T47D (cell line): ENCODE results near the gene HS3ST2.
A peak's percentile ranks its signal among the peaks of the same experiment; 100 is the strongest.
"Not testable (repeated sequence)": the region's sequence is repeated elsewhere in the genome, so short reads cannot be mapped to it uniquely, and the experiment has no call there.

Experiments used
- DNase-seq, 2 experiments: peaks; one replicate each; pipeline versions ENCODE4 v3.0.0 to v3.0.0-alpha.2; 2011 to 2012; ENCODE audit warnings: low read depth in 1 of 2, low spot score in 1 of 2
- JUND ChIP-seq: IDR thresholded peaks from 2 replicates; pipeline ENCODE4 v1.6.1; 2012; ENCODE audit warnings: low read depth
- in situ Hi-C: cut with HindIII; loops from 2 replicates; pipeline ENCODE4 v1.10.0; 2016; ENCODE audit warnings: low sequenced_read_pairs, low pct_unique_long_range_greater_than_20kb

The HS3ST2 gene

GRCh38 chr16:22864375-22864774, 50.4 kb downstream of the HS3ST2 start:
- in situ Hi-C loops, result no loop called here
- DNase-seq, result no peak
- TF ChIP-seq JUND, result no peak

DNA sequence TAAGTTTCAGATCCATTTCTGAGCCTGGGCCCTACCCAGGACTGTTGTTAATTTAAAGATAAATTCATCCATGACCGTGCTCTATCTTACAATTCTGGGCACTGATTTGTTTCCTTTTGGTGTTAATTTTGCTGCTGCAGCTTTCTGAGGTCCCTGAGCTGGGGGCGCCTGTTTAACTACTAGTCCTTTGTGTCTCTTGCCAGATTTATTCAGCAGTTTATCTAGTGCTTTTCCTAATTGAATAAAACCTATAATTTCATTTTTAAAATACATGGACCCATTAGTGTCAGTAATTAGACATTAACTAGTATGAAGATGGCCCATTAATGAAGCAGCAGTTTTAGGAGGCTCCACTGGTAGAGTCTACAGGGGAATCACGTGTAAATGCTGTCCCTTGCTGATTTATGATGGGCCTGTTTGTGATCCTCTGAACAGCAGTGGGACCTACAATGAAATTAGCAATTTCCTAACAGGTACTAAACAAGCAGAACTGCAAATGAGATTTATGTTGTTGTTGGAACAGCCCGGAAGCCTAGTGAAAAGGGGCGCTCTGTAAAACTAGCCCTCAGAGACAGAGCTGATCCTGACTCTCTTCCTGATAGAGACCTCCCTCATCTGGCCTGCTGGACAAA, 54.7 kb downstream of the HS3ST2 start:
- no peak for TF ChIP-seq JUND
- no peak for DNase-seq
- in situ Hi-C loops, result no loop called here

DNA sequence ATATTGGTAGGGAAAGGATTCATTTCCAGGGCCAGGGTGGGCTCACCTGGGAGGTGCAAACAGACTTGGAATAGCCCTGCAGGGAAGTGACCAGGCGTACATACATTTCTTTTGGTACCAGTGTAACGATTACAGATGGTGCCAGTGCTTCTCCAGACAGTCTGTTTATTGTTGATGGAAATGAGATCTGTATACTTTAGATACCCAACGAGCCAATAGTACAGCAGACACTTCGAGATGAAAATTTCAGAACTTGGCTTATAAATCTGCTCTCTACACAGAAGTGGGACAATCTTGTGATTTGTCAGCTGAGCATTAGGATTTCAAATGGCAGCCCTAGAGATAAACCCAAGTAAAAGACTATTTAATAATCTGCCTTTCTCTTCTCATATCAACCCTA, 57.9 kb downstream of the HS3ST2 start:
- in situ Hi-C loops, result no loop called here
- no peak for DNase-seq
- no peak for TF ChIP-seq JUND

DNA sequence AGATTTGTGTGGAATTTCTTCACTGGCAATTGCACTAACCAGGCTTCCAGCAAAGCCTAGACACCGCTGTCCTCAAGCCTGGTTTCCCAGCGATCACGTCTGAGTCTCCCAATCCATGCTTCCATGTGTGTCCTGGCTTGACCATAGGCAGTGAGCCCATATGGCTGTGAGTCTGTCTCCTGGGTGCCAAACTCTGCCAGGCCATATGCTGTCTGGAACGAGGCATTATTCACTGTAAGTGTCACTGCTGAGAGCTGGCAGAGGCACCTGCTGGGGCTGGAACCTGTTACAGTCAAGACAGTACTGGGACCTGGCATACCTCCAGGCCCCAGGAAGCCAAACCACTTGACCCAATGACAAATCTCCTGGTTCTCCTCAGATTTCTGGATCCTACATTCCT, 60.4 kb downstream of the HS3ST2 start:
- no peak for DNase-seq
- no peak for TF ChIP-seq JUND
- in situ Hi-C loops, result no loop called here

DNA sequence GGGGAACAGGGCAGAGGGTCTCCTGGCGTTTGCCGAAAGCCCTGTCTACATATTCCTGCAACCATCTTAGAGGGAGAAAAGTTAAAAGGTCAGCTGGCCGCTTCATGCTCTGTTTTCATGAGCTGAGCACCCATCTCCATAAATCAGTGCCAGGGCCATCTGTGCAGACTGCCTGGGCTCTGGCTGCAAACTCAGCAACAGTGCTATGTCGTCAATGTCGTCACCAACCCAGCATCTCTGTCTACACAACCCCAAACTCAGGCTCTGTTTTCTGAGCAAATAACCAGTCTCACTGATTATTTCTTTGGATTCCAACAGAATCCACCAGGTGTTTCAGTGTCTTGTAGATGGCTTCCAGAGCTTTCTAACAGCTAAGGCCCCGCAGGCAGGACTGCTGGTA, 65.0 kb downstream of the HS3ST2 start:
- in situ Hi-C loops, result no loop called here
- TF ChIP-seq JUND, result no peak
- DNase-seq, result no peak

GRCh38 chr16:22879466-22879865, 65.5 kb downstream of the HS3ST2 start:
- in situ Hi-C loops, result no loop called here
- no peak for TF ChIP-seq JUND
- DNase-seq, result no peak

- DNase-seq, result no peak
- in situ Hi-C loops, result no loop called here
These were observed 69.0 kb downstream of the HS3ST2 start for GRCh38 chr16:22882981-22883380.

DNA sequence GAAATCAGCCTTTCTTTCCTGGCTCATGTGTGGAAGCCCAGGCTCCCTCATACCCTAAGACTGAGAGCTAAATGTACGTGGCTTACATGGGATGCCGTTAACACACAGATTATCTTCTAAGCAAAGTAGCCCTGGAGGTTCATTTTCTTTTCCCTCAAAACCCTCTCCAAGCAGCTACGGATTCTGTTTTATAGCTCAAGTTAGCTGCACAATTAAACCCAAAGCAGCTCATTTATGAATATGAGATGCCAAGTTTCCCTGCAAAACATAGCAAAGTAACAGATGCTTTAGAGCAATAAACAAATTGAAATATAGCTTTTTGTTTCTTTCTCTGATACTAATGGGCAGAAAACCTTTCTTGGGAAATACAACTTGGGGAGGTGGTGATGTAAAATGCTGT, 72.0 kb downstream of the HS3ST2 start:
- no peak for TF ChIP-seq JUND
- DNase-seq, result no peak

More at GRCh38 chr16:22882981-22883380, 69.0 kb downstream of the HS3ST2 start:
- TF ChIP-seq JUND, result no peak

GRCh38 chr16:22886927-22887326, 73.0 kb downstream of the HS3ST2 start:
- in situ Hi-C loops, result no loop called here
- no peak for TF ChIP-seq JUND
- no peak for DNase-seq

More for the DNA sequence above, 72.0 kb downstream of the HS3ST2 start:
- in situ Hi-C loops, result no loop called here

- no peak for DNase-seq
- in situ Hi-C loops, result no loop called here
These were observed 73.5 kb downstream of the HS3ST2 start for GRCh38 chr16:22887445-22887844.

DNA sequence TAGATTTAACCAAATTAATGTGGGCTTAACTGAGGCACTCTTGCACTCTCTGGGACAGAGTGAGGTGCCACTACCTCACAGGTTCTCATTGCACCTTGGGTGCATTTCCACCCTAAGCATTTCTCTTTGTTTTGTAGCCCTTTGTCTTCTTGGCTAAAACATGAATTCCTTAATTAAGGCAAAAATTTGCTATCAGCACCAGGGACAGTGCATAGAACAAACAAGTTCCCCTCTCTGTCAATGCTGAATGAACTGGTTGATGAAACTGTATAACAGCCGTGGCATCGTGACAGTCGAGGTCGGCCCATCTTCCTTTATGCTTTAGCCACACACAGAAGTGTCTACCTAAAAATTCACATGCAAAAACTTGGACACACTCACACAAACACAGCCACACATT, 74.8 kb downstream of the HS3ST2 start:
- TF ChIP-seq JUND, result no peak
- in situ Hi-C loops, result no loop called here
- peak in 1 of 2 experiments; percentile 38 for DNase-seq

More at GRCh38 chr16:22887445-22887844, 73.5 kb downstream of the HS3ST2 start:
- no peak for TF ChIP-seq JUND

DNA sequence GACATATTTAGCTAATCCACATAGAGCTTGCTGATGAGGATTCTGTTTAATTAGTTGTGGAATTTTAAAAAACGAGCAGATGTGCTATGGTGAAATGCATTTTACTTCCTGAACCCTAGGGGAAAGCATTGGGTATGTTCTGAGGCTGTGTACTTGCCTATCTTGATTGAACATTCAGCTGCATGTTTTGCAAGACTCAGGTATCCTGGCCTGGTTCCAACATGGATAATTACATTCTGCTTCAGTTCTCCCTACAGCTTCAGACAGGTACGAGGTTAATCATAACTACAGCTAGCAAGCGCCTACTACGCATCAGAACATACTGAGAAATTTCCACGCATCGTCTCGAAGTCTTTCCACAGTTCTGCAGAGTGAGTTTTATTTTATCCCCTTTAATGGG, 77.0 kb downstream of the HS3ST2 start:
- peak in 1 of 2 experiments; percentile 69 for DNase-seq
- in situ Hi-C loops, result no loop called here
- no peak for TF ChIP-seq JUND

GRCh38 chr16:22897184-22897583, 83.2 kb downstream of the HS3ST2 start:
- no peak for TF ChIP-seq JUND
- no peak for DNase-seq
- in situ Hi-C loops, result no loop called here

GRCh38 chr16:22898131-22898530, 84.2 kb downstream of the HS3ST2 start:
- in situ Hi-C loops, result no loop called here
- no peak for DNase-seq
- TF ChIP-seq JUND, result no peak

DNA sequence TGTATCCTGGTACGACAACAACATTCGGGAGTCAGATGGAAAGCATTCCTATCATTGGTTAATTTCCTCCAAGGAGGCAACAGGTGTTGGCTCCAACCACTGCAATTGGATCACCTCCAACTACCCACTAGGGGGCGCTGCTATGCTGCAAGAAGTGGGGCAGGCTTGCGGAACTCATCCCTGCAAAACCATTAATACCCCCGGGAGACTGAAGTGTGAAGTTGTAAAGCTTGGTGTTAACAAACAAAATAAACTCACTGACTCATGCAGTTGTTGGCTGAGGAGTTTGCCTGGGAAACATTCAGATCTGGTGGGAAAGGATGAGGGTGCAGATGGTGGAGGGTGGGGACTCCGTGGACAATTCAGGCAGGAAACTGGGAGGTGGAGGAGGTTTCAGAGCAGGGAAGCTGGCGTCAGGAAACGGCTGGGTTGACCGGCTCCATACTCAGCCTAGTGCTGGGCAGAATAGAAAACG, 84.9 kb downstream of the HS3ST2 start:
- peak; percentile 10 to 71 for DNase-seq
- in situ Hi-C loops, result no loop called here
- TF ChIP-seq JUND, result no peak

- in situ Hi-C loops, DNase-seq: not testable (repeated sequence)
These were observed 85.6 kb downstream of the HS3ST2 start for GRCh38 chr16:22899567-22899966.
